HCT116 (cell line): ENCODE results near the gene ARPC4. TPM values are rescaled to one million over a fixed set of nuclear protein-coding genes. Genes with fewer than 3 reads are reported as not detected.

ENCODE experiments used
- ATAC-seq: fragments of 200-7000 bp; cut with Tn5 transposase; 2 replicates; pipeline ENCODE4 v1.9.1; 2020; ENCODE audit warnings: mild to moderate bottlenecking, moderate library complexity
- BruUV-seq: library from RNA; stranded (reverse); fragments of 400-500 nt; replicated peaks from 2 replicates; lab custom pipeline; 2021; lab: Mats Ljungman, UMichigan
- CTCF ChIA-PET: fragments of 300-600 bp; sonication (Branson Sonifier 250); formaldehyde crosslinking; loops from one replicate; lab custom pipeline; 2021; ENCODE audit warnings: antibody characterized with exemption; lab: Charles Lee
- POLR2A ChIA-PET: fragments of 300-600, 350-600 bp; sonication (Branson Sonifier 250); formaldehyde crosslinking; loops from one replicate; lab custom pipeline; 2021; ENCODE audit warnings: antibody characterized with exemption; lab: Charles Lee
- RAD21 ChIA-PET, 2 experiments: fragments of 300-600 bp; sonication (Branson Sonifier 250); formaldehyde crosslinking; loops; one replicate each; lab custom pipeline; 2023; ENCODE audit warnings: low total read pairs in 2 of 2; ENCODE audit not compliant: uncharacterized antibody in 2 of 2, unreplicated experiment in 2 of 2, low non-redundant PET in 1 of 2; lab: Charles Lee
- DNase-seq: peaks from one replicate; pipeline ENCODE4 v3.0.0-alpha.2; 2010; ENCODE audit warnings: low read depth, low spot score
- H2AFZ ChIP-seq: fragments of 200-600 bp; shearing (Covaris generic), sonication (generic); 2 replicates; pipeline ENCODE4 v1.6.1; 2017; ENCODE audit warnings: low read depth, mixed run types, mixed read lengths, antibody characterized with exemption, low read length; ENCODE audit not compliant: poor library complexity, severe bottlenecking
- H3K27ac ChIP-seq: 2 replicates; pipeline ENCODE4 v1.5.1; 2012; ENCODE audit warnings: low read depth, low read length
- H3K27me3 ChIP-seq: fragments of 200-600 bp; sonication (generic); 2 replicates; pipeline ENCODE4 v1.6.1; 2016; ENCODE audit warnings: mixed run types, low read length, mixed read lengths; ENCODE audit not compliant: insufficient read depth
- H3K36me3 ChIP-seq, 2 experiments: fragments of 200-500 bp in 1 of 2; fragments of 200-600 bp in 1 of 2; sonication (Bioruptor generic) in 1 of 2; sonication (generic) in 1 of 2; 2 replicates each; pipeline versions ENCODE4 v1.5.1 to v1.6.1; 2014 to 2016; ENCODE audit warnings: low read length in 2 of 2, inconsistent platforms in 1 of 2, mixed read lengths in 1 of 2, mixed run types in 1 of 2; ENCODE audit not compliant: insufficient read depth in 2 of 2, control insufficient read depth in 1 of 2
- H3K4me1 ChIP-seq, 2 experiments: fragments of 200-600 bp in 1 of 2; sonication (generic) in 1 of 2; 2 replicates each; pipeline versions ENCODE4 v1.5.1 to v1.6.1; 2012 to 2017; ENCODE audit warnings: low read length in 2 of 2, inconsistent platforms in 1 of 2, mild to moderate bottlenecking in 1 of 2, mixed read lengths in 1 of 2, mixed run types in 1 of 2, moderate library complexity in 1 of 2; ENCODE audit not compliant: insufficient read depth in 2 of 2, control insufficient read depth in 1 of 2
- H3K4me2 ChIP-seq: fragments of 200-600 bp; sonication (generic); 2 replicates; pipeline ENCODE4 v1.6.1; 2017; ENCODE audit warnings: mixed run types, low read length, mixed read lengths
- H3K4me3 ChIP-seq, 2 experiments: fragments of 200-600 bp in 1 of 2; sonication (generic) in 1 of 2; replicated peaks in 1 of 2; 2 replicates each; pipeline ENCODE4 v1.5.1; 2011 to 2016; ENCODE audit warnings: low read length in 2 of 2, control low read depth in 1 of 2, low read depth in 1 of 2, mild to moderate bottlenecking in 1 of 2, mixed read lengths in 1 of 2, mixed run types in 1 of 2
- H3K79me2 ChIP-seq: fragments of 200-600 bp; sonication (generic); 2 replicates; pipeline ENCODE4 v1.6.1; 2017; ENCODE audit warnings: mild to moderate bottlenecking, mixed run types, low read length, moderate library complexity, mixed read lengths; ENCODE audit not compliant: insufficient read depth
- H3K9ac ChIP-seq: fragments of 200-600 bp; sonication (generic); 2 replicates; pipeline ENCODE4 v1.6.1; 2016; ENCODE audit warnings: low read length, mixed read lengths
- H3K9me2 ChIP-seq: fragments of 200-600 bp; sonication (generic), shearing (Covaris generic); 2 replicates; pipeline ENCODE4 v1.6.1; 2017; ENCODE audit warnings: mixed run types, mild to moderate bottlenecking, moderate library complexity; ENCODE audit not compliant: insufficient read depth
- H3K9me3 ChIP-seq, 2 experiments: fragments of 200-500 bp in 1 of 2; fragments of 200-600 bp in 1 of 2; sonication (Bioruptor generic) in 1 of 2; sonication (generic) in 1 of 2; 2 replicates each; pipeline ENCODE4 v1.6.1; 2014 to 2017; ENCODE audit warnings: low read length in 2 of 2, mixed read lengths in 2 of 2, inconsistent platforms in 1 of 2, low read depth in 1 of 2, mild to moderate bottlenecking in 1 of 2, mixed run types in 1 of 2, moderate library complexity in 1 of 2; ENCODE audit not compliant: control insufficient read depth in 1 of 2, insufficient read depth in 1 of 2
- H4K20me1 ChIP-seq: fragments of 200-600 bp; sonication (generic), shearing (Covaris generic); 2 replicates; pipeline ENCODE4 v1.6.1; 2017; ENCODE audit warnings: mixed run types, mild to moderate bottlenecking, moderate library complexity; ENCODE audit not compliant: insufficient read depth
- ATF3 ChIP-seq: IDR thresholded peaks from 2 replicates; pipeline ENCODE4 v1.6.1; 2012
- ELF1 ChIP-seq: IDR thresholded peaks from 2 replicates; pipeline ENCODE4 v1.6.1; 2012; ENCODE audit warnings: low read depth, borderline replicate concordance
- EZH2phosphoT487 ChIP-seq: fragments of 200-600 bp; IDR thresholded peaks from 2 replicates; pipeline ENCODE4 v1.6.1; 2018; ENCODE audit warnings: antibody characterized with exemption, borderline replicate concordance
- FOSL1 ChIP-seq: IDR thresholded peaks from 2 replicates; pipeline ENCODE4 v1.6.1; 2012; ENCODE audit warnings: low read depth
- JUND ChIP-seq: IDR thresholded peaks from 2 replicates; pipeline ENCODE4 v1.6.1; 2012
- POLR2A ChIP-seq: IDR thresholded peaks from 2 replicates; pipeline ENCODE4 v1.7.0; 2011; ENCODE audit warnings: borderline replicate concordance; ENCODE audit not compliant: insufficient read depth, insufficient read length; ENCODE audit errors: extremely low read depth
- SRF ChIP-seq: IDR thresholded peaks from 2 replicates; pipeline ENCODE4 v1.6.1; 2012; ENCODE audit warnings: low read depth
- ZFX ChIP-seq: fragments of 450-650 bp; IDR thresholded peaks from 2 replicates; pipeline ENCODE4 v1.6.1; 2017
- ZNF274 ChIP-seq: fragments of 200-500 bp; sonication (Bioruptor generic); IDR thresholded peaks from 2 replicates; pipeline ENCODE4 v1.6.1; 2014; ENCODE audit warnings: mild to moderate bottlenecking, low read depth, low read length, inconsistent platforms
- intact Hi-C: fragments of 100-400 bp; cut with micrococcal nuclease; formaldehyde crosslinking; loops from 2 replicates; pipeline ENCODE4 v1.10.0; 2022
- total RNA-seq: library from RNA; stranded (reverse); gene quantifications from one replicate; pipeline ENCODE4 v1.2.1, GENCODE V29; 2021; ENCODE audit not compliant: unreplicated experiment
- TF ChIP-seq, protein P1 (sequence below), 3 experiments: fragments of 200-600 bp in 1 of 3; sonication (generic) in 1 of 3; IDR thresholded peaks in 2 of 3; conservative IDR thresholded peaks in 1 of 3; 2 replicates each; pipeline ENCODE4 v1.5.1; 2012 to 2017; ENCODE audit warnings: low read depth in 2 of 3, low read length in 2 of 3, antibody characterized with exemption in 1 of 3, borderline replicate concordance in 1 of 3, control low read depth in 1 of 3, mild to moderate bottlenecking in 1 of 3, mixed read lengths in 1 of 3, mixed run types in 1 of 3, moderate library complexity in 1 of 3; ENCODE audit not compliant: insufficient read depth in 1 of 3
- TF ChIP-seq, protein P2 (sequence below): IDR thresholded peaks from 2 replicates; pipeline ENCODE4 v1.6.1; 2012
- TF ChIP-seq, protein P3 (sequence below): IDR thresholded peaks from 2 replicates; pipeline ENCODE4 v1.6.1; 2011; ENCODE audit warnings: mild to moderate bottlenecking, low read length, moderate library complexity; ENCODE audit not compliant: insufficient replicate concordance; ENCODE audit errors: extremely low read depth

Gene ARPC4
- total RNA-seq, 1 experiment from 2014 or later = 110 TPM

GRCh38 chr3:9760779-9761505 lies 31.9 kb upstream of the ARPC4 start:
- RAD21 ChIA-PET = no interaction called here
- Histone ChIP-seq H2AFZ (no peak overlapping the region), H3K4me2 (no peak overlapping the region), H3K9me2 (no peaks in the 10 kb centered on the region), H3K27ac (no peak overlapping the region), H3K36me3 (peaks cover 7 to 13% of the 10 kb centered on the region in 2 experiments; a peak in 3 of 4 replicates), H3K9ac (no peak overlapping the region), H4K20me1 (no peaks in the 10 kb centered on the region), H3K9me3 (no peaks in the 10 kb centered on the region), H3K79me2 (no peaks in the 10 kb centered on the region), H3K27me3 (no peaks in the 10 kb centered on the region), H3K4me3 (no peak overlapping the region), H3K4me1 (no peaks in the 10 kb centered on the region)
- POLR2A ChIA-PET = no interaction called here
- ATAC-seq (no peak), DNase-seq (no peak)
- intact Hi-C loops = no loop called here
- TF ChIP-seq, protein P1, sequence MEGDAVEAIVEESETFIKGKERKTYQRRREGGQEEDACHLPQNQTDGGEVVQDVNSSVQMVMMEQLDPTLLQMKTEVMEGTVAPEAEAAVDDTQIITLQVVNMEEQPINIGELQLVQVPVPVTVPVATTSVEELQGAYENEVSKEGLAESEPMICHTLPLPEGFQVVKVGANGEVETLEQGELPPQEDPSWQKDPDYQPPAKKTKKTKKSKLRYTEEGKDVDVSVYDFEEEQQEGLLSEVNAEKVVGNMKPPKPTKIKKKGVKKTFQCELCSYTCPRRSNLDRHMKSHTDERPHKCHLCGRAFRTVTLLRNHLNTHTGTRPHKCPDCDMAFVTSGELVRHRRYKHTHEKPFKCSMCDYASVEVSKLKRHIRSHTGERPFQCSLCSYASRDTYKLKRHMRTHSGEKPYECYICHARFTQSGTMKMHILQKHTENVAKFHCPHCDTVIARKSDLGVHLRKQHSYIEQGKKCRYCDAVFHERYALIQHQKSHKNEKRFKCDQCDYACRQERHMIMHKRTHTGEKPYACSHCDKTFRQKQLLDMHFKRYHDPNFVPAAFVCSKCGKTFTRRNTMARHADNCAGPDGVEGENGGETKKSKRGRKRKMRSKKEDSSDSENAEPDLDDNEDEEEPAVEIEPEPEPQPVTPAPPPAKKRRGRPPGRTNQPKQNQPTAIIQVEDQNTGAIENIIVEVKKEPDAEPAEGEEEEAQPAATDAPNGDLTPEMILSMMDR (IDR thresholded peaks at IDR 0.05 in 2 of 3, conservative IDR thresholded peaks at IDR 0.05 in 1 of 3; ENCODE audit: borderline replicate concordance in 1 of 3, insufficient read depth in 1 of 3, low read depth in 2 of 3, low read length in 2 of 3) = no peak
- no peak for TF ChIP-seq EZH2phosphoT487
- no peak for TF ChIP-seq JUND
- TF ChIP-seq, protein P2, sequence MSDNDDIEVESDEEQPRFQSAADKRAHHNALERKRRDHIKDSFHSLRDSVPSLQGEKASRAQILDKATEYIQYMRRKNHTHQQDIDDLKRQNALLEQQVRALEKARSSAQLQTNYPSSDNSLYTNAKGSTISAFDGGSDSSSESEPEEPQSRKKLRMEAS = no peak
- no TSS peak for BruUV-seq
- CTCF ChIA-PET = no interaction called here

GRCh38 chr3:9761919-9762318 lies 31.0 kb upstream of the ARPC4 start:
- intact Hi-C loops = no loop called here
- no TSS peak for BruUV-seq
- Histone ChIP-seq H3K9me2 (no peaks in the 10 kb centered on the region), H3K36me3 (peaks cover 6 to 17% of the 10 kb centered on the region in 2 experiments; a peak in 3 of 4 replicates), H3K9ac (no peak overlapping the region), H3K4me1 (no peaks in the 10 kb centered on the region), H3K27me3 (no peaks in the 10 kb centered on the region), H3K4me3 (no peak overlapping the region), H3K27ac (no peak overlapping the region), H3K4me2 (no peak overlapping the region), H3K79me2 (no peaks in the 10 kb centered on the region), H2AFZ (no peak overlapping the region), H4K20me1 (no peaks in the 10 kb centered on the region), H3K9me3 (no peaks in the 10 kb centered on the region)
- RAD21 ChIA-PET = no interaction called here
- DNase-seq = no peak
- ATAC-seq = no peak
- POLR2A ChIA-PET = no interaction called here
- CTCF ChIA-PET = no interaction called here
- TF ChIP-seq, protein P3, sequence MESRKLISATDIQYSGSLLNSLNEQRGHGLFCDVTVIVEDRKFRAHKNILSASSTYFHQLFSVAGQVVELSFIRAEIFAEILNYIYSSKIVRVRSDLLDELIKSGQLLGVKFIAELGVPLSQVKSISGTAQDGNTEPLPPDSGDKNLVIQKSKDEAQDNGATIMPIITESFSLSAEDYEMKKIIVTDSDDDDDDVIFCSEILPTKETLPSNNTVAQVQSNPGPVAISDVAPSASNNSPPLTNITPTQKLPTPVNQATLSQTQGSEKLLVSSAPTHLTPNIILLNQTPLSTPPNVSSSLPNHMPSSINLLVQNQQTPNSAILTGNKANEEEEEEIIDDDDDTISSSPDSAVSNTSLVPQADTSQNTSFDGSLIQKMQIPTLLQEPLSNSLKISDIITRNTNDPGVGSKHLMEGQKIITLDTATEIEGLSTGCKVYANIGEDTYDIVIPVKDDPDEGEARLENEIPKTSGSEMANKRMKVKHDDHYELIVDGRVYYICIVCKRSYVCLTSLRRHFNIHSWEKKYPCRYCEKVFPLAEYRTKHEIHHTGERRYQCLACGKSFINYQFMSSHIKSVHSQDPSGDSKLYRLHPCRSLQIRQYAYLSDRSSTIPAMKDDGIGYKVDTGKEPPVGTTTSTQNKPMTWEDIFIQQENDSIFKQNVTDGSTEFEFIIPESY = no peak
- TF ChIP-seq ZFX (no peak), POLR2A (no peak), ZNF274 (no peak), SRF (no peak), EZH2phosphoT487 (no peak), ELF1 (no peak), JUND (no peak), FOSL1 (no peak), ATF3 (no peak)
- TF ChIP-seq, protein P2 = no peak
